Prostate gland (tissue), 2 donors: ENCODE results near the gene PSMG4. TPM values are rescaled to one million over a fixed set of nuclear protein-coding genes. Genes with fewer than 3 reads are reported as not detected.

Experiments
- DNase-seq: peaks from one replicate; pipeline ENCODE4 v3.0.0-alpha.2; 2019; ENCODE audit warnings: low spot score
- H3K27ac ChIP-seq, 2 donors: fragments of 200-600 bp; sonication (generic); 2 replicates each; pipeline ENCODE4 v1.5.1; 2017 to 2019
- H3K27me3 ChIP-seq: fragments of 200-600 bp; sonication (generic); replicated peaks from 2 replicates; pipeline ENCODE4 v1.5.1; 2019; ENCODE audit not compliant: insufficient read depth
- H3K36me3 ChIP-seq, 2 donors: fragments of 200-600 bp; sonication (generic); 1 replicate in 1 of 2; 2 replicates in 1 of 2; pipeline versions ENCODE4 v1.5.1 to v1.8.1; 2017 to 2019
- H3K4me1 ChIP-seq: fragments of 200-600 bp; sonication (generic); replicated peaks from 2 replicates; pipeline ENCODE4 v1.5.1; 2019
- H3K4me3 ChIP-seq, 2 donors: fragments of 200-600 bp; sonication (generic); 2 replicates each; pipeline ENCODE4 v1.5.1; 2017 to 2019
- H3K9me3 ChIP-seq: fragments of 200-600 bp; sonication (generic); 2 replicates; pipeline ENCODE4 v1.5.1; 2017
- POLR2A ChIP-seq: fragments of 450-650 bp; IDR thresholded peaks from one replicate; pipeline ENCODE4 v1.6.1; 2016; ENCODE audit warnings: antibody characterized with exemption, mild to moderate bottlenecking
- POLR2AphosphoS5 ChIP-seq: sonication (generic); formaldehyde crosslinking; IDR thresholded peaks from one replicate; pipeline ENCODE4 v1.6.1; 2017; ENCODE audit warnings: antibody characterized with exemption
- WGBS: methylation state at CpG from one replicate; pipeline ENCODE4 v1.1.5; 2018; 5-methylcytosine and 5-hydroxymethylcytosine counted together
- intact Hi-C: fragments of 100-400 bp; cut with DNase I; formaldehyde crosslinking; loops from one replicate; pipeline ENCODE4 v1.14.2; 2022
- total RNA-seq, 2 donors: library from RNA; depleted of rRNA; stranded (reverse); fragments of >200 nt; gene quantifications; one replicate each; pipeline ENCODE4 v1.1.0, GENCODE V29; 2016
- TF ChIP-seq, protein P1 (sequence below), 4 experiments: fragments of 200-600 bp in 2 of 4; fragments of 450-650 bp in 2 of 4; sonication (generic) in 2 of 4; IDR thresholded peaks; 1 replicate in 3 of 4; 2 replicates in 1 of 4; pipeline ENCODE4 v1.5.1; 2016 to 2019; ENCODE audit warnings: antibody characterized with exemption in 4 of 4, mild to moderate bottlenecking in 2 of 4, moderate library complexity in 2 of 4

PSMG4 gene
- total RNA-seq, 2 donors from 2014 or later, result 20.8 to 30.1 TPM

DNA sequence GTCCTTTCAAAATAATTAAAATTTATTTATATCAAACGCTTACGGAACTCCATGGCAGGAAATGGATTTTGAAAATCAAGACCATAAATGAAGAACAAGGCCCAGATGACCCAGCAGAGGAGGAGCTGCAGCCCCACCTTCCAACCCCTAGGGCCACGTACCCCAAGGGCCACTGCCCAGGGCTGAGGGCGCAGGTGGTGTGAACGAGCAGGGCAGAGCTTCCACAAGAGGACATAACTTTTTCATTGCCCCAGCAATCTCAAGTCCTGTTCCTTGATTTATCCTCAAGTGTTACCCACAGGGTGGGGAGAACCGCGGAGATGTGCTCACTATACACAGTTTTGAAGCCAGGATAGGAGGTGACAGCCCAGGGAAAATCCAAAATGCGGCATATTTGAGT lies 42.8 kb downstream of the PSMG4 start:
- Histone ChIP-seq H3K27ac (no peak overlapping the region), H3K9me3 (no peaks in the 10 kb centered on the region), H3K4me3 (no peak overlapping the region), H3K4me1 (no peaks in the 10 kb centered on the region), H3K36me3 (no peaks in the 10 kb centered on the region), H3K27me3 (no peaks in the 10 kb centered on the region)
- no peak for DNase-seq
- 96% methylated on average over 8 of the region's 8 CpGs for WGBS
- no peak for TF ChIP-seq POLR2AphosphoS5
- TF ChIP-seq, protein P1, sequence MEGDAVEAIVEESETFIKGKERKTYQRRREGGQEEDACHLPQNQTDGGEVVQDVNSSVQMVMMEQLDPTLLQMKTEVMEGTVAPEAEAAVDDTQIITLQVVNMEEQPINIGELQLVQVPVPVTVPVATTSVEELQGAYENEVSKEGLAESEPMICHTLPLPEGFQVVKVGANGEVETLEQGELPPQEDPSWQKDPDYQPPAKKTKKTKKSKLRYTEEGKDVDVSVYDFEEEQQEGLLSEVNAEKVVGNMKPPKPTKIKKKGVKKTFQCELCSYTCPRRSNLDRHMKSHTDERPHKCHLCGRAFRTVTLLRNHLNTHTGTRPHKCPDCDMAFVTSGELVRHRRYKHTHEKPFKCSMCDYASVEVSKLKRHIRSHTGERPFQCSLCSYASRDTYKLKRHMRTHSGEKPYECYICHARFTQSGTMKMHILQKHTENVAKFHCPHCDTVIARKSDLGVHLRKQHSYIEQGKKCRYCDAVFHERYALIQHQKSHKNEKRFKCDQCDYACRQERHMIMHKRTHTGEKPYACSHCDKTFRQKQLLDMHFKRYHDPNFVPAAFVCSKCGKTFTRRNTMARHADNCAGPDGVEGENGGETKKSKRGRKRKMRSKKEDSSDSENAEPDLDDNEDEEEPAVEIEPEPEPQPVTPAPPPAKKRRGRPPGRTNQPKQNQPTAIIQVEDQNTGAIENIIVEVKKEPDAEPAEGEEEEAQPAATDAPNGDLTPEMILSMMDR (IDR thresholded peaks at IDR 0.05), result no peak
- no peak for TF ChIP-seq POLR2A
- intact Hi-C loops, result no loop called here

DNA sequence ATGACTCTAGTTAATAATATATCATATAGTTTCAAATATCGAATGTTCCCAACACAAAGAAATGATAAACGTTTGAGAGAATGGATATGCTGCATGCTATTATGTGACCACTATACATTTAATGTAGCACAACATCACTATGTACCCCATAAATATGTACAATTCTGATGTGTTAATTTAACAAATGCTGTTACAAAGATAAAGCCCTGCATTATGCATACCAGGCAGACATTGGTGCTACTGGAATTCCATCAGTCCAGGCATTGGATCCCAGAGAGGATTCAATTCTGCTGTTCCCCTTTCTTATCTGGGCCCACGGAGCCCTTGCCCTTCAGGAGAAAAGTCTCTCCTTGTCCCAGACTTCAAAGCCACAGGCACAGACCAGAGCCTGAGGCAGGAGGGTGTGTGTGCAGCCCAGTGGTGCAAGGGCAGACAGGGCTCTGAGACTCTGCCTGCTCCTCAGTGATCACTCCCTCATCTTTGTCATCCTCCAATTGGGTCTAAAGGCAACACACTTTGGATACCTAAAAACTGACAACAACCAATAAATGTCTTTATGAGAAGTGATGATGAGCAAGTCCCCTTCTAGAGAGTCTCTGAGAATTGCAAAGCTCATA lies 45.2 kb downstream of the PSMG4 start:
- no peak for DNase-seq
- TF ChIP-seq, protein P1 (IDR thresholded peaks at IDR 0.05), result no peak
- TF ChIP-seq POLR2AphosphoS5 (no peak), POLR2A (no peak)
- no peak overlapping the region for H3K27ac ChIP-seq
- H3K9me3 ChIP-seq, result no peaks in the 10 kb centered on the region
- H3K27me3 ChIP-seq, result no peaks in the 10 kb centered on the region
- intact Hi-C loops, result no loop called here
- H3K36me3 ChIP-seq, result no peaks in the 10 kb centered on the region
- WGBS, result 83% methylated on average over 3 of the region's 3 CpGs
- H3K4me3 ChIP-seq, result no peak overlapping the region
- H3K4me1 ChIP-seq, result no peaks in the 10 kb centered on the region

DNA sequence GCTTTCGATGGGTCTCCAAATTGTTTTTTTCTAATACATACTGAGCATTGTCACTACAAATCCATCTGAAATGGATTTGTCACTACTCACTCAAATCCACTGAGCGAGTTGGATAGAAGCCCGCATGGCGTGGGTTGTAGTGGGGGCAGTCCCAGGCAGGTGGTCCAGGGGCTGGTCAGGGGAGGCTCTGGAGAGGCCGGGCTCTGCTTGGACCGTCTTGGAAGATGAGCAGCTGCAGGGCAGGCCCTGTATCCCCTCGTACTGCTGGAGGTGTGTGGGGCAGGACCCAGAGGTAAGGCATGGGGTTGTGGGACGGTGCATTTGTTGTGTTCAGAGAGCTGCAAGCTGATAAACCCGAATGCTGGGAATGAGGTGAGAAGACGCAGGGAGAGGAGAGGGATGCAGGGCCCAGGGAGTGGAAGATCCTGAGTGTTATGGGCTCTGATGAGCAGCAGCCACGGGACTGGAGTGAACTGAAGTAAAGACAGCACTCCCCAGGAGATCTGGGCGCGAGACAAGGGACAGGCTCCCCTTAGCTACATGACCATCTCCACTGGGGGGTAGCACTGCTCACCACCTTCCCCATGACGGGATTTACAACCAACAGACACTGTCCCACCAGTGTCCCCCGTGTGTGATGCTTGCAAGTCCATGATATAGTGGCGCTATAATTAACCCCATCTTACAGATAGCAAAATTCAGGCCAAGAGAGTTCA lies 45.9 kb downstream of the PSMG4 start:
- H3K27ac ChIP-seq, result no peak overlapping the region
- no peak overlapping the region for H3K4me3 ChIP-seq
- H3K27me3 ChIP-seq, result no peaks in the 10 kb centered on the region
- no peak for DNase-seq
- TF ChIP-seq, protein P1 (IDR thresholded peaks at IDR 0.05), result no peak
- no peak for TF ChIP-seq POLR2A
- H3K36me3 ChIP-seq, result no peaks in the 10 kb centered on the region
- H3K4me1 ChIP-seq, result no peaks in the 10 kb centered on the region
- 95% methylated on average over 16 of the region's 16 CpGs for WGBS
- H3K9me3 ChIP-seq, result no peaks in the 10 kb centered on the region
- intact Hi-C loops, result no loop called here

DNA sequence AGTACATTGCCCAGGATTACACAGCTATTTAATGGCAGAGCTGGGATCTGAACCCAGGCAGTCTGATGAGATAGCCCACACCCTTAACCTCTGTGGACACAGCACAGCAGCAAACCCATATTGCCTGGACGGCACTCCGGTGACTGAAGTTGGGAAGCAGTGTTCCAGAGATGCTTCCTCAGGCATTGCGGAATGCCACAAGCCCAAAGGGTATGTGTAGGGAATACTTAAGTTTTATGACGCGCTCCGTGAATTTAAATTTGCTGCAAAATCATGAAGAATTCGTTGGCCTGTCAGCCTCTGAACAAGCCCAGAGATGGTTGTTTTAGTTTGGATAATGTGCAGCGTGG lies 46.4 kb downstream of the PSMG4 start:
- no peaks in the 10 kb centered on the region for H3K9me3 ChIP-seq
- no peak overlapping the region for H3K27ac ChIP-seq
- intact Hi-C loops, result no loop called here
- WGBS, result 98% methylated on average over 8 of the region's 8 CpGs
- no peak for DNase-seq
- H3K36me3 ChIP-seq, result no peaks in the 10 kb centered on the region
- H3K27me3 ChIP-seq, result no peaks in the 10 kb centered on the region
- TF ChIP-seq, protein P1 (IDR thresholded peaks at IDR 0.05), result no peak
- TF ChIP-seq POLR2AphosphoS5 (no peak), POLR2A (no peak)
- H3K4me3 ChIP-seq, result no peak overlapping the region
- no peaks in the 10 kb centered on the region for H3K4me1 ChIP-seq

DNA sequence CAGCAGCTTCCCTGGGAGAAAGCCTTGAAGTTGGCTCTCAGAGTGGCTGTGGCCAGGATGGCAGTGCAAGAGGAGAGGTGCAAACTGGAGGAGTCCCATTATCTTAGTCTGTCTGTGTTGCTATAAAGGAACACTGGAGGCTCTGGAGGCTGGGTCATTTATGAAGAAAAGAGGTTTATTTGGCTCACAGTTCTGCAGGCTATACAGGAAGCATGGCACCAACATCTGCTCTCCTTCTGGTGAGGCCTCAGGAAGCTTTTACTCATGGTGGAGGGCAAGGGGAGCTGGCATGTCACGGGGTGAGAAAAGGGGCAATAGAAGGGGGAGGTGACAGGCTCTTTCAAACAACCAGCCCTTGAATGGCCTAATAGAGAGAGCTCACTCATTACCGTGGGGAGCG lies 47.1 kb downstream of the PSMG4 start:
- Histone ChIP-seq H3K9me3 (no peaks in the 10 kb centered on the region), H3K36me3 (no peaks in the 10 kb centered on the region), H3K4me1 (no peaks in the 10 kb centered on the region), H3K27me3 (no peaks in the 10 kb centered on the region), H3K27ac (no peak overlapping the region), H3K4me3 (no peak overlapping the region)
- DNase-seq, result no peak
- intact Hi-C loops, result no loop called here
- WGBS, result 97% methylated on average over 3 of the region's 3 CpGs
- TF ChIP-seq, protein P1 (IDR thresholded peaks at IDR 0.05), result no peak
- TF ChIP-seq POLR2A, result no peak
- no peak for TF ChIP-seq POLR2AphosphoS5
